ENCODE results near the gene LRTM2.

LRTM2 gene

DNA sequence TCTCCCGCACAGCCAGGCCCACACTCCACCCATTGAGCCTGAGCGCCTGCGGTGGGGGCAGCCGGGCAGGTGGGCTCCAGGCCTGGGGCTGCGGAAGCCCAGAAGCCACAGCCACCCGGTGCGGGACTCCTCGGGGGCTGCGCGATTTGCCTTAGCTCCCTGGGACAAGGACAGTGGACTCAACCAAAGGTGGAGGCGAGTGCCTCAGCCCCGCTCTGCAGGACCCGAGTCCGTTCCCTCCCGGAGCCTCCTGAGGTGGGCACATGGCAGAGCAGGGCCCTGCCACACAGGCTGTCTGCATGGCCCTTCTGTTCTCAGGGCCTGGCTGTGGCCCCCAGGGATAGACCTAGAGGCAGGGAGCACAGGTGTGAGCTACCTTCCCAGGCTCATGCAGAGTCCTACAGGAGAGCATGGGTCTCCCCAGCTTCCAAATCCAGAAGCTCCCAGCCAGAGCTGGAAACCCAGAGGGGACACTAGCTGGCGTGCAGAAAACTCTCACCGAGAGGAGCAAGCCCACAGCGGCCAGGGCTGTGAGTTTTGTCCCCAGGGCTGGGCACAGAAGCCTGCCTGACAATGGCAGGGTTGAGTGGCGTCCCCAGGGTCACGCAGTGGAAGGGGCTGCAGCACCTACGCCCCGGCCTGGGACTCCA is 22.2 kb upstream of the LRTM2 start:
- FAIRE-seq: no peak
- DNase-seq (ENCODE audit: insufficient read length, low spot score): no peak

DNA sequence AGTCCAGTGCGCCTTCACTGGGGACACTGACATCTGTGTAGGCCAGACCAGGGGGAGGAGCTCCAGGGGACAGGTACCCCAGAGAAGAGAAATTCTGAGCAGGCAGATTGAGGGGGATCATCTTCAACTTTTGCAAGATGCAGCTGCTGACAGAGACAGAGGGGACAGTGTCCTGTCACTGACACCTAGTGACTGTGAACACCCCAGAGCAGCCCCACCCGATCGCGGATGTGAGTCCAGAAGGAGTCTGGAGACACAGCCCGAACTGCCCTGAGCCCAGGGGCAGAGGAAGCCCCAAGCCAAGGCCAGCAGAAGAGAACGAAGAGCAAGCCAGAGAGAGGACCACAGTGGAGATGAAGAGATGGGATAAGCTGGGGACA is 21.7 kb upstream of the LRTM2 start:
- FAIRE-seq (no peak), DNase-seq (ENCODE audit: insufficient read length, low spot score) (no peak)
- no peak for TF ChIP-seq TAF1 (IDR thresholded peaks at IDR 0.05; ENCODE audit: low read depth, low read length)
- no peak for TF ChIP-seq POLR2AphosphoS5 (IDR thresholded peaks at IDR 0.05; ENCODE audit: low read depth, low read length)
- no peak for TF ChIP-seq SPI1 (IDR thresholded peaks at IDR 0.05; ENCODE audit: low read depth, low read length)
- no peak for TF ChIP-seq POU2F2 (IDR thresholded peaks at IDR 0.05; ENCODE audit: low read depth, low read length)
- TF ChIP-seq PAX5 (IDR thresholded peaks at IDR 0.05; ENCODE audit: insufficient read depth, low read length, severe bottlenecking): no peak
- no peak for TF ChIP-seq POLR2A (IDR thresholded peaks at IDR 0.05; ENCODE audit: low read depth, low read length)

More for the DNA sequence above, 22.2 kb upstream of the LRTM2 start:
- TF ChIP-seq TAF1 (IDR thresholded peaks at IDR 0.05; ENCODE audit: low read depth, low read length) (no peak), POLR2A (IDR thresholded peaks at IDR 0.05; ENCODE audit: low read depth, low read length) (no peak)

DNA sequence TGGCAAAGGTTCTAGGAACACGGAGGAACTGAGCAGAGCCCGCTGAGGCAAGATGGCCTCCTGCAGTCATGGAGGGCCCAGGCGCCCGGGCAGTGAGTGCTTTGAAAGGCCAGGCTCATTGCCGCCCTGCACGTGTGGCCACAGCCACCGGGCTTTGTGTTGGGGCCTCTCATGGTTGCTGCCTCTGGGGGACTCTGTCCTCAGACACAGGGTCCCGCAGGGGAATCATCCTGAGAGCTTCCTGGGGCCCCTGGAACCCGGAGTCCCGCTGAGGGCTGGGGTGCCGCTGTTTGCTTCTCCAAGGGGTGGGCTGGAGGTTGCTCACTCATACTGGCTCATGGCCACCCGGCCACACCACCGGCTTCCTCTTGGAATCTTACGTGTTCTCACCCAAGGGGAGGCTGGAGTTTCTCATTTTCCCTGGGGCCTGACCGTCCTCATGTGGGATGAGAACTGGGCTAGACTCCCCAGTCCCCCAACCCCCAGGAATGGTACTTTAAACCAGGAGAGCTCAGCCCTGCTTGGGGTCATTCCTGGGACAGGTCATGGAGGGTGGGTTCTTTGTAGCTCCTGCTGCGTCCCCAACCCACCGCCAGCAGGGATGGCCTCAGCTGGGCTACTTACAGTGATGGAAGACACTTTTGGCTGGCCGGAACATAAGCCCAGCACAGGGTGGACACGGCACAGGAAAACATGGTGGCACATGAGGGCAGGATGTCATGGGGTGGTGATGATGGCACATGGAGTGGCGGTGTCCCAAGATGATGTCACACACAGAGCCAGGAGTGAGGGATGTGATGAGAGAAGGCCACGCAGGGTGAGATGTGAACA is 21.1 kb upstream of the LRTM2 start:
- DNase-seq (ENCODE audit: insufficient read length, low spot score) (no peak), FAIRE-seq (peak; percentile 45)
- TF ChIP-seq POU2F2 (IDR thresholded peaks at IDR 0.05; ENCODE audit: low read depth, low read length): no peak
- TF ChIP-seq PAX5 (IDR thresholded peaks at IDR 0.05; ENCODE audit: insufficient read depth, low read length, severe bottlenecking): no peak

DNA sequence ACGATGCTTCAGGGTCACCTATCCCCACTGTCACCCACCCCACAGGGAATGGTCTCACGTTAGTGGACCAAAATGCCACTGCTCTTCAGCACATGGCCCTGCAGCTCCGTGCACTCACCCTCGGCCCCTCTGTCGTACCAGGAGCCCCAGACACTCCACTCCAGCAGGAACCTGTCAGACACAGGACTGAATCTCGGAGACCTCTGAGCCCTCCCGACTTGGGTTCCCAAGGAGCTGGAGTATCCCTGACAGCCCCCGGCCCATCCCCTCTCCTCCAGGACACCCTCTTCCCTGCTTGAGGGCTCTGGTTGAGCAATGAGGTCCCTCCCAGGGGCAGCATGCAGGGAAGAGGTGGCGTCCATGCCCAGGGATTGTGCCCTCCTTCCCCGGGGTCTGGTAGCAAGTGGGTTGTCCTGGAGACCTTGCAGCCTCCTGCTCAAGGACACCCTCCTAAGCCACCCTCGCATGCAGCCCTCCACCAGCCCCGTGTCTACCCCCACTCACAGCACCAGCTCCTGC is 20.4 kb upstream of the LRTM2 start:
- no peak for FAIRE-seq
- TF ChIP-seq PAX5 (IDR thresholded peaks at IDR 0.05; ENCODE audit: insufficient read depth, low read length, severe bottlenecking) (no peak), POLR2A (IDR thresholded peaks at IDR 0.05; ENCODE audit: low read depth, low read length) (no peak), POLR2AphosphoS5 (IDR thresholded peaks at IDR 0.05; ENCODE audit: low read depth, low read length) (no peak), POU2F2 (IDR thresholded peaks at IDR 0.05; ENCODE audit: low read depth, low read length) (no peak), TAF1 (IDR thresholded peaks at IDR 0.05; ENCODE audit: low read depth, low read length) (no peak), SPI1 (IDR thresholded peaks at IDR 0.05; ENCODE audit: low read depth, low read length) (no peak)
- DNase-seq (ENCODE audit: insufficient read length, low spot score): no peak

DNA sequence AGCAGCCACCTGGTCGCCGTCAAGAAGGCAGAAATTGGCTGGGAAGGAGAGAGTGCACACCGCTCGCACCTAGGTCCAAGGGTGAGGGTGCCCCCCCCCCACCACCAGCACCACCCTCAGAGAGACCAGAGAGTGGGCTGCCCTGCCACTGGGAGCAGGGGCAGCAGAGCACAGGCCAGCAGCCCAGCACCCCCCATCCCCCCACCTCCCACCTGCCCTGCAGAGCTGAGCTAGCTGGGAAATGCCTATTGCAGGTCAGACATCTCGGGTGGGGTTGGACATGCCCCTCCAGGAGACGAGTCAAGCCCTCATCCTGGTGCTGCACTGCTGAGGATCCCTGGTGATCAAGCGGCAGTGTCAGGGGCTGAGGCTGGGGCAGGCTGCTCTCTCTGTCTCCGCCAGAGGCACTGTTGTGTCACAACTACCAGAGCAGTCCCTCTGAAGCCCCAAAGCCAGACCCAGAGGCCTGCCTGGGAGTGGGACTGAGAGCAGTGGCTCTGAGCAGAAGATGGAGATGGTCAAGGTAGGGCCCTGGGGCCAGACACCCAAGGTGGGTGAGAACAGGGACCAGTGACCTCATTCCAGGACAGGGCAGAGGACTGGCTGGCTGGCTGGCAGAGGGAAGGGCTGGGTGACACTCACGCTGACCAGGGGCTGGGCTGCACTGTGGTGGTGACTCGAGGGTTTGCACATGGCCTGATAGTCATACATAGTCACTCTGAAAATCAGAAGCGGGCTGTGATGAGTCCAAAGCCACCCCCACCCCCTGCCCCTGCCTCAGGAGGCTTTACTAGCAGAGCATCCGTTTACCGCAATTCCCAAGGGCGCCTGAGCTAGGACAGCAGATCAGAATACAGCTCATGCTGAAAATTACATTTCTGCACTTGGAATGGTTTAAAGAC is 19.7 kb upstream of the LRTM2 start:
- TF ChIP-seq POU2F2 (IDR thresholded peaks at IDR 0.05; ENCODE audit: low read depth, low read length) (no peak), POLR2A (IDR thresholded peaks at IDR 0.05; ENCODE audit: low read depth, low read length) (no peak), PAX5 (IDR thresholded peaks at IDR 0.05; ENCODE audit: insufficient read depth, low read length, severe bottlenecking) (no peak), TAF1 (IDR thresholded peaks at IDR 0.05; ENCODE audit: low read depth, low read length) (no peak), SPI1 (IDR thresholded peaks at IDR 0.05; ENCODE audit: low read depth, low read length) (no peak), POLR2AphosphoS5 (IDR thresholded peaks at IDR 0.05; ENCODE audit: low read depth, low read length) (no peak)
- FAIRE-seq: peak; percentile 78
- no peak for DNase-seq (ENCODE audit: insufficient read length, low spot score)

DNA sequence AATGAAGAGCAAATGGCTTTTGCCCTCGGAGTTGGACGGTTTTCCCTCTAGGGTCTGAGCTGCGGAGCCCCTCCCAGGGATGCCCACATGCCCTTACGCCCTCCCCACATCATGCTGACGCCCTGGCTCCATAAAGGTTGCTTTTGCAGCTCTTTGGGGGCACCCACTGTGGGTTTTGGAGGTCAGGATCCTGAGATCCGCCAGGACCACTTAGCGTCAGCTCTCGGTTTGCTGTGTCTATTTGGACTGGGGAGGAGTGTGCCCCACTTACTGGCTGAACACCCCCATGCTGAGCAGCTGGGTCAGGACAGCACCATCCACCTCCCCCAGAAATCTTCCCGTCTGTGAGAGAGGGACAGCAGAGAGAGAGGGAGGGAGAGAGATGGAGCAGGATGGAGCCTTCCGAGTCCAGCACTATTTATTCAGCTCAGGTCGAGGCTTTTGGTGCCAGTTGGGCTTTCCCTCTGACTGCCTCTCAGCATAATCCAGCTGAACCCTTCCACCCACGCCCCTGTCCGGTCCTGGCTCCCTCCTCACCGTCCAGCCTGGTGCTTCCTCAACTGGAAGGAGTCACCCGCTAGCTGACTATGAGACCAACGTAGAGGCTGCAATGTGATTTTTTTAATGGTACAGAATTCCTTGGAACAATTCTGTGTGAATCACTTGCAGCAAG is 18.9 kb upstream of the LRTM2 start:
- TF ChIP-seq POLR2AphosphoS5 (IDR thresholded peaks at IDR 0.05; ENCODE audit: low read depth, low read length): no peak
- TF ChIP-seq SPI1 (IDR thresholded peaks at IDR 0.05; ENCODE audit: low read depth, low read length): no peak
- no peak for TF ChIP-seq POLR2A (IDR thresholded peaks at IDR 0.05; ENCODE audit: low read depth, low read length)
- TF ChIP-seq PAX5 (IDR thresholded peaks at IDR 0.05; ENCODE audit: insufficient read depth, low read length, severe bottlenecking): no peak
- TF ChIP-seq TAF1 (IDR thresholded peaks at IDR 0.05; ENCODE audit: low read depth, low read length): no peak
- no peak for TF ChIP-seq POU2F2 (IDR thresholded peaks at IDR 0.05; ENCODE audit: low read depth, low read length)
- FAIRE-seq (no peak), DNase-seq (ENCODE audit: insufficient read length, low spot score) (no peak)

DNA sequence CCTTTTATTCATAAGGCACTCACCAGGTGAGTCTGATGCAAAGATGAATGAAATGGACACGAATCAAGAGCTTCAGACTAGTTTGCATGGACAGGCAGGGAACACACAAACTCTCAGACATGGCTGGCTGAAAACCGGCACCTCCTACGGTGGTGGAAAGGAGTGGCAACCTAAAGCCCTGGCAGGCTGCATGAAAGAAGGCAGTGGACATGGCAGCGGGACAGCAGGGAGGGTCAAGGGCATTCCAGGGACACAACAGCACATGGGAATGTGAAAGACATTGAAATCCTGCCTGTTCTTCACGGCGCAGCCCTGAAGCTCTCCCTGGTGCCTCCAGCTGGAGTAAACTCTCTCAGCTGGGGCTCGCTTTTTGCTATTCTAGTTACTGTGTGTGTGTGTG is 16.6 kb upstream of the LRTM2 start:
- TF ChIP-seq PAX5 (IDR thresholded peaks at IDR 0.05; ENCODE audit: insufficient read depth, low read length, severe bottlenecking) (no peak), POLR2AphosphoS5 (IDR thresholded peaks at IDR 0.05; ENCODE audit: low read depth, low read length) (no peak), SPI1 (IDR thresholded peaks at IDR 0.05; ENCODE audit: low read depth, low read length) (no peak), POU2F2 (IDR thresholded peaks at IDR 0.05; ENCODE audit: low read depth, low read length) (no peak), TAF1 (IDR thresholded peaks at IDR 0.05; ENCODE audit: low read depth, low read length) (no peak), POLR2A (IDR thresholded peaks at IDR 0.05; ENCODE audit: low read depth, low read length) (no peak)
- FAIRE-seq (no peak), DNase-seq (ENCODE audit: insufficient read length, low spot score) (peak; percentile 1)

DNA sequence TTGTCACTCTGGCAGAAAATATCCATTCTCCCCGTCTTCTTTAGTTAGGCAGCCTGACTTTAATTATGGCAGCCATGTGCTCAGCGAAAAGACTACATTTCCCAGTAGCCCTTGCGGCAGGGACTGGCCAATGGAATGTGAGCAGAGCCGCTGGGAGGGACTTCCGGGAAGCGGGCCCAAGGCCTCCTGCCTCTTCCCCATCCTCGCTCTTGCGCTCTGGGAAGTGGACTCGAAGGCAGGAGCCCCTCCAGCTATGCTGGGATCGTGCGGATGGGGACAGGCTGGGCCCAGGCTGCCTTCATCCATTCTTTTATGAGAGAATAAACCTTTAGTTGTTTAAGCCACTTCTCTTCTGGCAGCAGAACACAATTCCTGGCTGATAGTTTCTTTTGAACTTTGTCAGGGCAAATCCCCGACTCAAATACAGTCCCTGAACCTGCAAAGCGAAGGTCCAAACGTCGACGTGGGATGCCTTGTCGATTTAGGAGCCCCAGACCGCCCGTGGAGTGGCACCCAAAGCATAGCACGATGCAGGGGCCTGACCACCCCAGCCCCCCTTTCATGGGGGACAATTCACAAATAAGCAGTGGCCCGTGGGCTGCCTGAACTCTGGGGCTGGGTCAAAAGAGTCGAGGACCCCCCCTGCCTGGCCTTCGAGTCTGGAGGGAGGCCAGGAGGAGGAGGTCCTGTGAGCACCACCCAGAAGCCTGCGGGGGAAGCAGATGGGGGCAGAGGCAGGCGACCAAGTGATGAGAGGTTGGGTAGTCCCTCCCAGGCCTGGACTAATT is 15.6 kb upstream of the LRTM2 start:
- DNase-seq (ENCODE audit: insufficient read length, low spot score): peak; percentile 94
- TF ChIP-seq SPI1 (IDR thresholded peaks at IDR 0.05; ENCODE audit: low read depth, low read length) (peak; percentile 26; the same call in 1 of the 2 replicates), POLR2A (IDR thresholded peaks at IDR 0.05; ENCODE audit: low read depth, low read length) (no peak), POU2F2 (IDR thresholded peaks at IDR 0.05; ENCODE audit: low read depth, low read length) (no peak)
- FAIRE-seq: peak; percentile 97
